GM13977 (cell line): ENCODE data around the gene KTN1.

Experiments used
- DNase-seq: peaks from one replicate; pipeline ENCODE4 v3.0.0; 2012; ENCODE audit warnings: low spot score
- in situ Hi-C: fragments of 300-500 bp; cut with MboI; formaldehyde crosslinking; loops from one replicate; pipeline ENCODE4 v1.12.0; 2022; ENCODE audit warnings: low sequenced_read_pairs, low pct_unique_long_range_greater_than_20kb, mixed read lengths, inconsistent platforms; ENCODE audit not compliant: unreplicated experiment
- TF ChIP-seq, protein P1 (sequence below): IDR thresholded peaks from 2 replicates; pipeline ENCODE4 v1.5.1; 2012; ENCODE audit warnings: mild to moderate bottlenecking, control low read depth; ENCODE audit not compliant: insufficient read depth; ENCODE audit errors: extremely low read depth, missing control alignments

Gene KTN1

DNA sequence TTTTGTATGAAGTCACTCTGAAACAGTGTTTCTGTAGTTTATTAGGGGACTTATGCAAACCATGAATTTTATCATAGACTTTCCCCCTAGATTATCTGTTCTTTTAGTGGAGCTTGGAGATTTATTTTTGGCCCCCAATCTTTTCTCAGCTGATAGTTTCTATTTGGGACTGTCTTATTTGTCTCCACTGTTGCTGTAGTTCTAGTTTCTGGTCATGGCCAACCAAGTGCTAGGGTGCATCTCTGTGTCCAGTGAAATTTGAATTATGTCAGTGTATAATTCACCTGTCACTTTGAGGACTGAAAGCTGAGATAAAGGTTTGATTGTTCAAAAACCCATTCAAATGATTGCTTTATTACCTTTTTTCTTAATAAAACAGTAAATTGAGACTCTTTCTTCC is 61.3 kb downstream of the KTN1 start:
- TF ChIP-seq, protein P1, sequence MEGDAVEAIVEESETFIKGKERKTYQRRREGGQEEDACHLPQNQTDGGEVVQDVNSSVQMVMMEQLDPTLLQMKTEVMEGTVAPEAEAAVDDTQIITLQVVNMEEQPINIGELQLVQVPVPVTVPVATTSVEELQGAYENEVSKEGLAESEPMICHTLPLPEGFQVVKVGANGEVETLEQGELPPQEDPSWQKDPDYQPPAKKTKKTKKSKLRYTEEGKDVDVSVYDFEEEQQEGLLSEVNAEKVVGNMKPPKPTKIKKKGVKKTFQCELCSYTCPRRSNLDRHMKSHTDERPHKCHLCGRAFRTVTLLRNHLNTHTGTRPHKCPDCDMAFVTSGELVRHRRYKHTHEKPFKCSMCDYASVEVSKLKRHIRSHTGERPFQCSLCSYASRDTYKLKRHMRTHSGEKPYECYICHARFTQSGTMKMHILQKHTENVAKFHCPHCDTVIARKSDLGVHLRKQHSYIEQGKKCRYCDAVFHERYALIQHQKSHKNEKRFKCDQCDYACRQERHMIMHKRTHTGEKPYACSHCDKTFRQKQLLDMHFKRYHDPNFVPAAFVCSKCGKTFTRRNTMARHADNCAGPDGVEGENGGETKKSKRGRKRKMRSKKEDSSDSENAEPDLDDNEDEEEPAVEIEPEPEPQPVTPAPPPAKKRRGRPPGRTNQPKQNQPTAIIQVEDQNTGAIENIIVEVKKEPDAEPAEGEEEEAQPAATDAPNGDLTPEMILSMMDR: no peak
- in situ Hi-C loops: no loop called here
- DNase-seq: no peak

DNA sequence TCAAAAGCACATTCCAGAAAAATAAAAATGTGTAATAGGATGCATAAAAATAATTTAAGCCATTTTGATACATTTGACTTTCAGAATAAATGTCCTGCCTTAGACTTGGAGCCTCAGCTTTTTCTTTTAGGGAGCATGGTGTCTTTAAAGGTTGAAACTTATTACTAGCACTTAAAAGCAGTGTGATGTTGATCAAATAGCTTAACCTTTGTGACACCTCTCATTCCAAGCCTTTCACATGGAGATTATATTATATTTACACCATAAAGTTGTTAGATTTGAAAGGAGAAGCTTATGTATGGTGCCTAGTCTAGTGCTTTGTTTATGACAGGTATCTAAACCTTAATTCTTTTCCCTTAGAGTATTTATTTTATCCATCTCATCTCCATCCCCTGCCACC is 61.9 kb downstream of the KTN1 start:
- TF ChIP-seq, protein P1: no peak
- DNase-seq: no peak
- in situ Hi-C loops: no loop called here

DNA sequence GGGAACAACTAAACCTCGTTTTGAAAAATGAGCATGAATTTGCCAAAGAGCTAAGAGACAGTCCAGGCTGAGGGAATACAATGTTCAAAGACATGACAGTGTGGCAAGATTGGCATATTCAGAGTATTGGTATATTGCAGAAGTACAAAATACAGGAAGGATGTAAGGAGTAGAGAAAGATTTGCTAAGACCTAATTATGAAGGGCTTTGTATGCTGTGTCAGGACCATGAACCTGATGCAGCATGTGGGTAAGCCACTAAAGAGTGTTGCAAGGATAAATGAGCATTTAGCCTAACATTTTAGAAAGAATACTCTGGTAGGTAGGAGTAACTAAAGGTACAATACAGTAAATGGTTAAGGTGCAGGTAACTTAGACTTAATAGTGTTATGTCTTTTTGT is 65.1 kb downstream of the KTN1 start:
- no peak for DNase-seq
- in situ Hi-C loops: no loop called here
- TF ChIP-seq, protein P1: no peak

DNA sequence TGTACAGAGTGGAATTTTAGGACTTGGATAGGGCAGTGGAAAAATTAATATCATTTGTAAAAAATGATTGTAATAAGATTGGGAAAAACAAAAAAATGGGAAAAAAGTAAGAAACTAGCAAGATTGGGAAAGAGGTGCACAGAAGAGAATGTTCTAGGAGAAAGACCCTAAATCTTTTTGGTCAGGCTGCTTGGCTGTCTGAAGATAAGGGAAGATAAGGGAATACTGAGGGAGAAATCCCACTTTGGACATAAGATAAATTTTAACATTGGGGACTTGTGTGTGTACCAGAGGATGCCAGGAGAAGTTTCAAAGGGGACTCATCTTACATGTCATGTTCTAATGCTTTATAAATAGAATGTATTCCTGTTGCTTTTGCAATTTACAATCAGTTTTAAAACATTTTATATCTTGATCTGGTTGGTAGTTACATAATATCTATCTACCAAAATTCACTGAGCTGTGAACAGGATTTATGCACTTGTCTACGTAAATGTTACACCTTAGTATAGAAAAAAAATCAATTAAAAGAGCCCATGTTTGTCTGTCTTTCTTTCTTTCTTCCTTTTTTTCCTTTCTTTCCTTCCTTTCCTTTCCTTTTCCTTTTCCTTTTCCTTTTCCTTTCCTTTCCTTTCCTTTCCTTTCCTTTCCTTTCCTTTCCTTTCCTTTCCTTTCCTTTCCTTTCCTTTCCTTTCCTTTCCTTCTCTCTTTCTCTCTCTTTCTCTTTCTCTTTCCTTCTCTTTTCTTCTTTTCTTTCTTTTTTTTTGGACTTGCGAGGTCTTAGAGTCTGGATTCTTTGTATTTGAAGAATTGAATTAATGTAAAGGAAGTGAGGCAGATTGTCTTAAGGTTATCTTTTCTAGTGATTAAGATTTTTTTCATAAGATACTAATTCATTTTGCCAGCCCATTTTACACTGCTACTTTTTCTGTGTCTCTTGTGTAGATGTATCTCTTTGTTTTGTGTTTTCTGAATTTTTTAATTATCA is 66.1 kb downstream of the KTN1 start:
- TF ChIP-seq, protein P1: no peak
- in situ Hi-C loops: no loop called here
- no peak for DNase-seq

DNA sequence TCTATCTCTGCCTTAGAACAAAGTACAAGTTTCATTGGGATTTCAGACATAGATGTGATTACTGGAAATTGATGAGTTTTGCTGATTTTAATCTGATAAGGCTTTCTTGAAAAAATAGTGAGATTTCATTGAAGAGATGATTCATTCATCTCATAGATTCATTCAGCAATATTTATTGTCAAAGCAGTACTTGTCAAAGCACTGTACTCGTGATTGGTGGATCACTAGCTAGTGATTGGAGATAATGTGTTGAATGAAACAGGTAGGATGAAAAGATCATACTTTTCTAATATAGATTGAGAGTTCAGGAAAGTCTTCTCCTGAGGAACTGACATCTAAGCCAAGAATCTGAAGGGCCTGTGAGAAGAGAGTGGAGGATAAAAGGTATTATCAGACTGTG is 71.0 kb downstream of the KTN1 start:
- DNase-seq: no peak
- in situ Hi-C loops: no loop called here
- TF ChIP-seq, protein P1: no peak

DNA sequence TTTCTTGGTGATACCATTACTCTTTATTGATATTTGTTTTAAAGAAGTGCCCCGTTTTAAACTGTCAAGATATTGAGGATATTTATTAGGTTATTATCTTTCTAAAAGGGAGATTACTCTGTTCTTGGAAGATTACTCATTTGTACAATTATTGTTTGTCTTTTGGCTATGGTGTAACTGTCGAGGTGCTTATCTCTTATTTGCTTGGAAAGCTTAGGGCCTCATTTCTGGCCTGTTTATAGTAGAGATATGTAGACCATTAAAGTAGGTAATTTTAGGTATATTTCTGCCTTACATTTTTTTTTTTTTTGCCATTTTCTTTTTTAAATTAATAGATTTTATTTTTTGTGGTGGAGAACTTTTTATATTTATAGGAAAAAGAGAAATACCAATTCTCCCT is 74.2 kb downstream of the KTN1 start:
- no peak for DNase-seq
- in situ Hi-C loops: no loop called here
- TF ChIP-seq, protein P1: no peak
